Astrocyte of the spinal cord (primary cell): ENCODE measurements around the gene BICD1.

ENCODE experiments used
- DNase-seq: peaks from one replicate; pipeline ENCODE4 v3.0.0; 2011; ENCODE audit warnings: low read depth, low spot score
- H3K4me3 ChIP-seq: 2 replicates; pipeline ENCODE4 v1.5.1; 2011; ENCODE audit warnings: low read depth, mild to moderate bottlenecking, low read length, moderate library complexity
- in situ Hi-C: cut with HindIII; loops from 2 replicates; pipeline ENCODE4 v1.10.0; 2017; ENCODE audit warnings: low sequenced_read_pairs
- TF ChIP-seq, protein P1 (sequence below): IDR thresholded peaks from 2 replicates; pipeline ENCODE4 v1.5.1; 2012; ENCODE audit warnings: low read depth, mild to moderate bottlenecking, low read length, inconsistent platforms

Gene BICD1

DNA sequence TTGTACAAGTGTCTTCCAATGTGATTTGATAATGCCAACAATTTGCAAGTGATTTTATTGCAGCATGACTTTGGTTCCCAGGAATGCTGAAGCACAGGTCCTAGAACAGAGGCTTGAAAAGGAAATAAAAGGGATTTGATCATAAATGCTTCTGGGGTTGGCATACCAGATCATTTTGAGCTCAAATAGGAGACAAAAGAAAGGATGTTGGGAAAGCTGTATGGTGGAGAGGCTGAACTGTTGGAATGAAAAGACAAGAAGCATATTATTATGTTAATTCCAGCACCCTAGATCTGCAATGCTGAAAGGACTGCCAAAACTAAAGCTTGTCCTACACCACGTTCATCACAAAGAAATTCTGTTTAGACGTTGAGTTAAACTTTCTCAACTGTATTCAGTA, 143.1 kb downstream of the BICD1 start:
- no peak for DNase-seq
- TF ChIP-seq, protein P1, sequence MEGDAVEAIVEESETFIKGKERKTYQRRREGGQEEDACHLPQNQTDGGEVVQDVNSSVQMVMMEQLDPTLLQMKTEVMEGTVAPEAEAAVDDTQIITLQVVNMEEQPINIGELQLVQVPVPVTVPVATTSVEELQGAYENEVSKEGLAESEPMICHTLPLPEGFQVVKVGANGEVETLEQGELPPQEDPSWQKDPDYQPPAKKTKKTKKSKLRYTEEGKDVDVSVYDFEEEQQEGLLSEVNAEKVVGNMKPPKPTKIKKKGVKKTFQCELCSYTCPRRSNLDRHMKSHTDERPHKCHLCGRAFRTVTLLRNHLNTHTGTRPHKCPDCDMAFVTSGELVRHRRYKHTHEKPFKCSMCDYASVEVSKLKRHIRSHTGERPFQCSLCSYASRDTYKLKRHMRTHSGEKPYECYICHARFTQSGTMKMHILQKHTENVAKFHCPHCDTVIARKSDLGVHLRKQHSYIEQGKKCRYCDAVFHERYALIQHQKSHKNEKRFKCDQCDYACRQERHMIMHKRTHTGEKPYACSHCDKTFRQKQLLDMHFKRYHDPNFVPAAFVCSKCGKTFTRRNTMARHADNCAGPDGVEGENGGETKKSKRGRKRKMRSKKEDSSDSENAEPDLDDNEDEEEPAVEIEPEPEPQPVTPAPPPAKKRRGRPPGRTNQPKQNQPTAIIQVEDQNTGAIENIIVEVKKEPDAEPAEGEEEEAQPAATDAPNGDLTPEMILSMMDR: no peak
- no peak overlapping the region for H3K4me3 ChIP-seq
- in situ Hi-C loops: no loop called here

- in situ Hi-C loops: no loop called here
- no peak overlapping the region for H3K4me3 ChIP-seq
- TF ChIP-seq, protein P1: no peak
- DNase-seq: no peak
Measured at GRCh38 chr12:32252199-32253073, 145.8 kb downstream of the BICD1 start.

GRCh38 chr12:32253154-32253790, 146.6 kb downstream of the BICD1 start:
- no peak for DNase-seq
- H3K4me3 ChIP-seq: no peak overlapping the region
- in situ Hi-C loops: no loop called here

GRCh38 chr12:32254260-32254956, 147.8 kb downstream of the BICD1 start:
- TF ChIP-seq, protein P1: no peak
- DNase-seq: no peak
- H3K4me3 ChIP-seq: no peak overlapping the region
- in situ Hi-C loops: no loop called here

More at GRCh38 chr12:32253154-32253790, 146.6 kb downstream of the BICD1 start:
- TF ChIP-seq, protein P1: no peak

DNA sequence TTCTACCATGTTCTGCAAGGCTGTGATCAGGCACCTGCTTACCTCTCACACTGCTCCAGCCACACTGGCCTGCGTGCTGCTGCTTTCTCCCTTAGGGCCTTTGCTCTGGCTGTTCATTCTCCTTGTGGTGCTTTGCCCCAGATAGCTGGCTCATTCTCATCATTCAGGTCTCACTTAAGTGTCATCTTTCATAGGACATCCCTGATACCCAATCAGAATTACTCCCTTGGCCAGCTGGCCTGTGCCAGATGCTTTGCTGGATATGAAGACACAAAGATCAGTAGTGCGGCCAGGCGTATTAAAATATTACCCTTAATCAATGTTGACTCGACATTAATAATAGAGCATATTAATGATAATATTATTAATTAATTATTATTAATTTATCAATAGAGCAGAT, 148.9 kb downstream of the BICD1 start:
- no peak overlapping the region for H3K4me3 ChIP-seq
- TF ChIP-seq, protein P1: no peak
- in situ Hi-C loops: no loop called here
- DNase-seq: no peak

DNA sequence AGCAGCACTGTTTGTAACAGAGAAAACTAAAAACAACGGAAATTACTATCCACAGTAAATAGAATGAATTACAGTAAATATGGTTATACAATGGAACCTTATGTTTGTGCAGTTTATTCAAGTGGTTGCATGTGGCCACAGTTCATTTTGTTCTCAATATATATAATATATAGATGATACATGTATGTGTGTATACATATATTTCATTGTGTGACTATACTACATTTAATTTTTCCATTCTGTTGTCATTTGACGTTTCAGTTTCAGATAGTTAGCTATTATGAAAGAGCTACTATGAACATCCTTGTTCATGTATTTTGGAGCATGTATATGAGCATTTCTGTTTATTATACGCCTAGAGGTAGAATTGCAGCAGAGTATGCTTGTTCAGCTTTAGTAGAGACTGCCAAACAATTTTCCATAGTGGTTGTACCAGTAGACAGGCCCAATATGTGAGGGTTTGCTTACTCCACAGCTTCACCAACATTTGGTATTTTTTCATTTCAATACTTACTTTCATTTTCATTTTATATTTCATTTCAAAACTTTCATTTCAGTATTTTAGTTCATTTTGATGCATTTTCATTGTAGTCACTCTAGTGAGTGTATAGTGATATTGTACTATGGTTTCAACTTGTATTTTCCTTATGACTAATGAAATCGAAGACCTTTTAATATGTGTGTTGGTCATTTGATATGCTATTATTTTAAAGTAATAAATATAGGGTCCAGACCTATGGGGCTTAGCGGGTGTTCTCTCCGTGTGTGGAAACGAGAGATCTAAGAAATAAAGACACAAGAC, 151.2 kb downstream of the BICD1 start:
- in situ Hi-C loops: no loop called here
- DNase-seq: no peak
- H3K4me3 ChIP-seq: no peak overlapping the region
- TF ChIP-seq, protein P1: no peak
